Mesothelial cell of epicardium (in vitro differentiated cells): ENCODE data around the gene RHOXF2B. TPM values are rescaled to one million over a fixed set of nuclear protein-coding genes. Genes with fewer than 3 reads are reported as not detected.
"Not testable (repeated sequence)": the region's sequence is repeated elsewhere in the genome, so short reads cannot be mapped to it uniquely, and the experiment has no call there.

ENCODE experiments used
- DNase-seq, 2 experiments: peaks; one replicate each; pipeline ENCODE4 v3.0.0; 2021; ENCODE audit warnings: low spot score in 2 of 2; ENCODE audit not compliant: unreplicated experiment in 2 of 2
- H3K27ac Mint-ChIP-seq: 2 replicates; pipeline ENCODE4 v1.8.0; 2021; ENCODE audit warnings: mixed read lengths
- H3K27me3 Mint-ChIP-seq: 2 replicates; pipeline ENCODE4 v1.8.0; 2021; ENCODE audit warnings: low read depth, mixed read lengths
- H3K36me3 Mint-ChIP-seq: 2 replicates; pipeline ENCODE4 v1.8.0; 2021; ENCODE audit warnings: mixed read lengths
- H3K4me1 Mint-ChIP-seq: 2 replicates; pipeline ENCODE4 v1.8.0; 2021; ENCODE audit warnings: mixed read lengths
- H3K4me3 Mint-ChIP-seq: 2 replicates; pipeline ENCODE4 v1.8.0; 2021; ENCODE audit warnings: mild to moderate bottlenecking, moderate library complexity, mixed read lengths
- H3K9me3 Mint-ChIP-seq: 2 replicates; pipeline ENCODE4 v1.8.0; 2021; ENCODE audit warnings: mixed read lengths
- total RNA-seq: library from RNA; stranded (reverse); gene quantifications from 3 replicates; pipeline ENCODE4 v1.2.1, GENCODE V29; 2021
- TF ChIP-seq, protein P1 (sequence below): fragments of 200-600 bp; sonication (generic); IDR thresholded peaks from one replicate; pipeline ENCODE4 v1.5.0; 2021; ENCODE audit warnings: antibody characterized with exemption; ENCODE audit not compliant: unreplicated experiment

Gene RHOXF2B
- total RNA-seq, 1 donor from 2014 or later: not detected

DNA sequence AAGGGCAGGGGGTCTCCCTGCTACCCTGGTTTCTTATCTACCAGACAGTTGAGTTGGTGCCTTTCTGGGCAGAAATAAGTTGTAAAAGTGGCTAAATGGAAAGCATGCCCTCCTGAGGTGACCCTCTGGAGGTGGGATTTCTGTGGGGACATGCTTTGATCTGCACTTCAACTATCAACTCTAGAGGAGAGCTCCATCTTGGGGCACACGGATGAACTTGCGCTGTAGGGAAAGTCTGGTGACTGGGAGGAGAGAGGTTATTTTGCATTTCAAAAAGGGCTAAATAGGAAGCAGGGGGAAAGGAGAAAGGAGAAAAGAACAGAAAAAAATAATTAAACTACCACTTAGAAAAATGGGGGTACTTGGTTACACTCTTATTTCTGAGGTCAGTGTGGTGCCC, 12.7 kb upstream of the RHOXF2B start:
- H3K36me3 Mint-ChIP-seq: no peaks in the 10 kb centered on the region
- peaks cover 19% of the 10 kb centered on the region for H3K9me3 Mint-ChIP-seq
- no peak overlapping the region for H3K4me3 Mint-ChIP-seq
- H3K4me1 Mint-ChIP-seq: no peaks in the 10 kb centered on the region
- H3K27me3 Mint-ChIP-seq: no peaks in the 10 kb centered on the region
- no peak for DNase-seq
- no peak overlapping the region for H3K27ac Mint-ChIP-seq
- TF ChIP-seq, protein P1, sequence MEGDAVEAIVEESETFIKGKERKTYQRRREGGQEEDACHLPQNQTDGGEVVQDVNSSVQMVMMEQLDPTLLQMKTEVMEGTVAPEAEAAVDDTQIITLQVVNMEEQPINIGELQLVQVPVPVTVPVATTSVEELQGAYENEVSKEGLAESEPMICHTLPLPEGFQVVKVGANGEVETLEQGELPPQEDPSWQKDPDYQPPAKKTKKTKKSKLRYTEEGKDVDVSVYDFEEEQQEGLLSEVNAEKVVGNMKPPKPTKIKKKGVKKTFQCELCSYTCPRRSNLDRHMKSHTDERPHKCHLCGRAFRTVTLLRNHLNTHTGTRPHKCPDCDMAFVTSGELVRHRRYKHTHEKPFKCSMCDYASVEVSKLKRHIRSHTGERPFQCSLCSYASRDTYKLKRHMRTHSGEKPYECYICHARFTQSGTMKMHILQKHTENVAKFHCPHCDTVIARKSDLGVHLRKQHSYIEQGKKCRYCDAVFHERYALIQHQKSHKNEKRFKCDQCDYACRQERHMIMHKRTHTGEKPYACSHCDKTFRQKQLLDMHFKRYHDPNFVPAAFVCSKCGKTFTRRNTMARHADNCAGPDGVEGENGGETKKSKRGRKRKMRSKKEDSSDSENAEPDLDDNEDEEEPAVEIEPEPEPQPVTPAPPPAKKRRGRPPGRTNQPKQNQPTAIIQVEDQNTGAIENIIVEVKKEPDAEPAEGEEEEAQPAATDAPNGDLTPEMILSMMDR: no peak

DNA sequence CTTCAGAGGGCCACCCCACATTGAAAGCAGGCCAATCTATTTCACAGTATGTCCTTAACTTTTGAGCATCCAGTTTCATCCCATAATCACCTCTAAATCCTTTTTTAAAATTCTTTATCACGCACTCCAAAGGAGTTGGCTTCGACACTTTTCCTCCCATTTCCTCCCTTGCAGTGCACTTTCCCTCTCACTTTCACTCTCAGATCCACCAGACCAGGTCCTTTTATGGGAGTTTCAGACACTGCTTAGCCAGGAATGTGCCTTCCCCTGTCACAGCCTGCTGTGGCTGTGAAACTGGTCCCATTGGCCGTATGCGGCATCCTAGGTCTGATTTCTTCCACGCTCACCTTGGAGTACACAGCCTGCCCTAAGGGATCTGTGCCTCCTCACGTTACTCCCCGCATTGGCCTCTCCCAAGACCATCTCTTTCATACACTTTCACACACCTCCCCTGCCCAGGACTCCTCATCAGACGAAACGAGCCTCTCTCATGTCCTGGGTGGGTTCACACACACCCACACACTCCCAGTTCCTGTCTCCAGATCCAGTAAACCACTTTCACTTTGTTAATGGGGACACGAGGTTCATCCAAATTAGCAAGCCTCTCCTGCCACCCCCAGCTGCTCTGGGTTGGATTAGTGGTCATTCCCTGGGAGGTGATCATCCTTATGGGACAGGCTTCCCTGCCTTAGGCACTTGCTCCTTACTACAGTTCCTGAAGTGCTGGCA, 10.0 kb upstream of the RHOXF2B start:
- Mint-ChIP-seq H3K9me3 (peaks cover 10% of the 10 kb centered on the region), H3K36me3 (no peaks in the 10 kb centered on the region), H3K27ac (no peak overlapping the region), H3K4me3 (no peak overlapping the region), H3K4me1 (no peaks in the 10 kb centered on the region), H3K27me3 (no peaks in the 10 kb centered on the region)
- TF ChIP-seq, protein P1: no peak
- no peak for DNase-seq

DNA sequence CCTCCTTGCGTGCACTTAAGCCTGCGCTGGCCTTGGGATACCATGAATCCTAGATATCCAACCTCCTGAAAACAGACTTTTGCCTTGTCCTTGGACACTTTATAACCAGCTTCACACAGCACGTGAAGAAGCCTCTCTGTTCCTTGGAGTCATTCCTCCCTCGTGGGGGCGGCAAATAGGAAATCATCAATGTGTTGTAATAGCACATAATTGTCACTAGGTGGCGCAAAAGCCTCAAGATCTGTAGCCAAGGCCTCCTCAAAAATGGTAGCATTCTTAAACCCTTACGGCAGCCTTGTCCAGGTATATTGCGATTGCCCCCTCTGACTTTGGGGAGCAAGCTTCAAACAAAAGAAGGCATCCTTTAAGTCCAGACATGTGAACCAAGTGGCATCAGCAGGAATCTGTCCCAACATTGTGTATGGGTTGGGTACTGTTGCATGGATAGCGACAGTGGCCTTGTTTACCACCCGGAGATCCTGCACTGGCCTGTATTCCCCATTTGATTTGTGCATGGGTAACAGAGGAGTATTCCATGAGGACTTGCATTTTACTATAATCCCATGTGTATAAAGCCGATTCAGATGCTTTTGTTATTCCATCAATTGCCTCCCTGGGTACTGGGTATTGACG, 8.2 kb upstream of the RHOXF2B start:
- not testable (repeated sequence) for H3K36me3 Mint-ChIP-seq

DNA sequence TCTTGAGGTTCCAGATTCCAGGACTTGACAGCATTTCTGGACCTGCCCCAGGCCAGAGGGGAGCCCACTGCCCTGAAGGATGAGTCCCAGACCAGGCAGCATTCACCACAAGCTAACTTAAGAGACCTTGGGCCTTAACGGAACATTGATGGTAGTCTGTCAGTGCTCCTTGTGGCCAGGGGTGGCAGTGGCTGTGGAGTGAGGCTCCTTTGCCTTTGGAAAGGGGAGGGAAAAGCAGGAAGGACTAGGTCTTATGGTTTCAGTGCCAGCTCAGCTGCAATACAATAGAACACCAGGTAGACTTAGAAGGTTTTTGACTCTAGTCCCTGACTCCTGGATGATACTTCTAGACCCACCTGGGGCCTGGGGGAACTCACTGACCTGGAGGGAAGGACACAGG, 11.3 kb downstream of the RHOXF2B start:
- not testable (repeated sequence) for H3K36me3 Mint-ChIP-seq, H3K4me3 Mint-ChIP-seq, DNase-seq, H3K9me3 Mint-ChIP-seq, H3K4me1 Mint-ChIP-seq, H3K27me3 Mint-ChIP-seq, H3K27ac Mint-ChIP-seq

More for the DNA sequence above, 8.2 kb upstream of the RHOXF2B start:
- not testable (repeated sequence) for H3K4me3 Mint-ChIP-seq, DNase-seq, H3K27me3 Mint-ChIP-seq, H3K27ac Mint-ChIP-seq, H3K9me3 Mint-ChIP-seq, H3K4me1 Mint-ChIP-seq

DNA sequence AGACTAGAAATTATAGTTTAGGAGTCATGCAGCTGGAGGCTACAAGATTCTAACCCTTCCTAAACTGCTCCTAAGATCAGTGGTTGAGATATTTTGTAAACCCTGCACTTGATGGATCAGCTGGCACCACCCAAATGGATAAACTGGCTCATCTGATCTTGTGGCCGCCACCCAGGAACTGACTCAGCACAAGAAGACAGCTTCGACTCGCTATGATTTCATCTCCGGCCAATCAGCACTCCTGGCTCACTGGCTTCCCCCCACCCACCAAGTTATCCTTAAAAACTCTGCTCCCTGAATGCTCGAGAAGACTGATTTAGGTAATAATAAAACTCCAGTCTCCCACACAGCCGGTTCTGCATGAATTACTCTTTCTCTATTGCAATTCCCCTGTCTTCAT, 34.8 kb downstream of the RHOXF2B start:
- not testable (repeated sequence) for H3K27me3 Mint-ChIP-seq, DNase-seq, H3K9me3 Mint-ChIP-seq, H3K4me3 Mint-ChIP-seq, H3K4me1 Mint-ChIP-seq, H3K27ac Mint-ChIP-seq, H3K36me3 Mint-ChIP-seq

DNA sequence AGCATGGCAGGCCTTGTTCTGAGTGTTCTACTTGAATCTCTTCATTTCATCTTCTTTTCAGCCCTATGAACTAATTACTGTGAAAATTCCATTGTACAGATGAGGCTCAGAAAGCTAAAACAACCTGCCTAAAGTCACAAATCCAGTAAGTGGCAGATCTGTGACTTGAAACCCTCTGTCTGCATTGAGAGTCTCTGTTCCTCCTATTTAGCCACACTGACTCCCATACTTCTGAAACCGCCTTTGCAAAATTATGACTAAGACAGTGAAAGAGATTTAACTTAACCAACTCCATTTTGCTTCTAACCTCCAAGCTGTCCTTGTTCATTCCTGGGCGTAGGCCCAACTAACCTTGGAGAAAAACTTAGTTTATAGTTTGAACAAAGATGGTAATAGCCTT, 35.2 kb downstream of the RHOXF2B start:
- DNase-seq, H3K9me3 Mint-ChIP-seq, H3K27ac Mint-ChIP-seq: not testable (repeated sequence)

DNA sequence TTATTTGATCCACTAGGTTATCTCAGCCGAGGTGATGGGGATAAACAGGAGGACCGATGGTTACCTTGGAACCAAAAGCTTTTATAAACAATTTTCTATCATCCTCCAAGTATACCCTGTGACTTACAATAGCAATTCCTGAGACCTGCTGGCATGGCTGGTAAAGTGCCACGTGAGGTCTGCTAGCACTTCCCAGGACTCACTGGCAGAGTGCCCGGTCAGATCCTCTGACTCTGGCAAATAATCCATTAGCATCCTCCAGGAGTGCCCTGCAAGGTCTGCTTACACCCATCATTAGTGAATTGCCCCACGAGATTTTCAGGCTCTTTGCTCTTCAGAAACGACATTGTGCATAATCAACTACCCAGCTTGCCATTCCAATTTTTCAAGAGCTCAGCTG, 37.3 kb downstream of the RHOXF2B start:
- not testable (repeated sequence) for DNase-seq, H3K4me1 Mint-ChIP-seq, H3K27me3 Mint-ChIP-seq, H3K36me3 Mint-ChIP-seq, H3K9me3 Mint-ChIP-seq, H3K4me3 Mint-ChIP-seq, H3K27ac Mint-ChIP-seq

More for the DNA sequence above, 35.2 kb downstream of the RHOXF2B start:
- not testable (repeated sequence) for H3K36me3 Mint-ChIP-seq, H3K27me3 Mint-ChIP-seq, H3K4me1 Mint-ChIP-seq, H3K4me3 Mint-ChIP-seq

DNA sequence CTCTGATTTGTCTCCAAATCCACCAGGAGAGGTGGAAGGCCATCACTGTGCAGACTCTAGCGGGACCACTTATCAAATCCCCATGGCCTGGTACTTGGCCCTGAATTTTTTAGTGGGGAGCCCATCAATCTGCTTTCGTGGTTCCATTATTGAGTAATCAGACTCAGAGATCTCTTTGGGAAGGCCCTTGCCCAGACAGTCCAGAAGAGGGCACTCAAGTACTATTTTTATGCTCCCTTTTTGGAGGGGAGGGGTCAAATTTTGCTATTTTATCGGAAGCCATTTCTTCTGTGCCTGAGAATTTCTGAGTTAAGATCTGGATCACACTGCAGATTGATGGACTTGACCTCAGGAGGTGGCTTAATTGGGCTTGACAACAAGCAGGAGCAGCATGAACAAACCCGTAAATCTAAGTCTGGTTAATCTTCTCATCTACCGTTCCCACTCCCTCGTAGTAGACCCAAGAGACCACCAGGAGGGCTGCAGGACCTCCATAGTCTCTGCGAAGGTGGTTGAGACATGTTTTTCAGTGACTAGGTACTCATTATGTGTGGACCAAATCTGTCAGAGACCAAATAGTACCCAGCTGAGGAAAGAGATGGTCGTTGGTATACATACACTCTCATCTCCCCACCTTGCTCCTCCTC, 38.3 kb downstream of the RHOXF2B start:
- not testable (repeated sequence) for DNase-seq, H3K36me3 Mint-ChIP-seq, H3K4me3 Mint-ChIP-seq, H3K4me1 Mint-ChIP-seq, H3K9me3 Mint-ChIP-seq, H3K27ac Mint-ChIP-seq, H3K27me3 Mint-ChIP-seq
